Measurements from ENCODE around the gene TIMM10B.

Gene TIMM10B

DNA sequence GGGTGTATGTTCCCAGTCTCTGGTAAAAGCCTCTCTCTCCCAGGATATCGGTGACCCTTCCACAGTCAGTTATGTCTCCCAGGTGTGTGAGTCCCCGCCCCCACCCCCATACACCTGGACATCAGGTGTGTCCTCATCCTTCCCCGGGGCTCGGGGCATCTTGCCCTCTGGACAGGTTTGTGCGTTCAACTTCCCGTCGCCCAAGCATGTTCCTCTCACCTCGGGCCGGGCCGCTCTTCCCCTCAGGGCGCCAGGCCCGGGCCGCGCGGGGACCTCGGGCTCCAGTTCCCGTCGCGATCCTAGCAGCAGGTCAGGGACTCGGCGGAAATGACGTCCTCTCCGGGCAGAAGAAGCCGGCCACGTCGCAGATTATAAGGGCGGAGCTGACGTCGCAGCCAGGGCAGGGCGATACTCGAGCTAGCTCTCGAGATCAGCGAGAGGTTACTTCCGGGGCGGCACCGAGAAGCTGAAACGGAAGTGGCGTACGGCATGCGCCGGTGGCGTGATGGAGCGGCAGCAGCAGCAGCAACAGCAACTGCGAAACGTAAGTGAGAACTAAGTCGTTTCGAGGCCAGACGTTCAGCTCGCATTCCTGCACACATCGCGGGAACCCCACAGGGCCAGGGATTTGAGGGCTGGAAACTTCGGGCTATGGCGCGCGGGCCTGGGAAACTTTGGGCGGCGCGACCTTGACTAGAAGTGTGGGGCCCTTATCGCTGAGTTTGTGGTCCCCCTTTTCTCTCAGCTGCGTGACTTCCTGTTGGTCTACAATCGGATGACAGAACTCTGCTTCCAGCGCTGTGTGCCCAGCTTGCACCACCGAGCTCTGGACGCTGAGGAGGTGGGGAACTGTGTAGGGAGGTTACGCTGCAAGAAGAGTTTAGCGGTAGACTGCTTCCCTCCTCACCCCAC lies at the start of gene TIMM10B, which contains the start of gene ARFIP2:
Gene TIMM10B, plus strand, starts transcription at position 490 of the 912 bp plus-strand sequence. Its CDS starts 16 bp downstream, at position 506.
Gene ARFIP2, minus strand, starts transcription at position 320 of the 912 bp plus-strand sequence. CDS start 910 bp downstream, outside the sequence.
- peak; percentile 94 for DNase-seq (ENCODE audit: low spot score)

DNA sequence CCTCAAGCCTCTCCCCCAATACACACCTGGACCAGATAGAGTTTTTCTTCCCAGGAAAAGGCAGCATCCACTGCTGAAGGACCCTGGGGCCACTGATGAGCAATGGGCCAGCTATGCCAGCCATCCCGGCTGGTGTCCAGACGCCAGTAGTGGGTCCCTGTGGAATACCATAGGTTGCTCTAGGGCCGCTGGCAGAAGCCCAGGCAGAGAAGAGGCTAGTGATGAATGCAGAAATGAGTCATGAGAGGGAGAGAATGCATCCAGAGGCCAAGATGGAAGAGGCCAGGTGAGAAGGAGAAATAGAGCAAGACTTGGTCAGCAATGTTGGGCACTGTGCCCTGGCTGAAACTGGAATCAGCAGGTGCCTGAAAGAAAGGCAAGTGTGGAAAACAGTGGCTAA lies 49.4 kb upstream of the TIMM10B start:
- DNase-seq (ENCODE audit: low spot score) = no peak

- DNase-seq (ENCODE audit: low spot score) = no peak
These were observed 47.2 kb upstream of the TIMM10B start for GRCh38 chr11:6433998-6434660.

DNA sequence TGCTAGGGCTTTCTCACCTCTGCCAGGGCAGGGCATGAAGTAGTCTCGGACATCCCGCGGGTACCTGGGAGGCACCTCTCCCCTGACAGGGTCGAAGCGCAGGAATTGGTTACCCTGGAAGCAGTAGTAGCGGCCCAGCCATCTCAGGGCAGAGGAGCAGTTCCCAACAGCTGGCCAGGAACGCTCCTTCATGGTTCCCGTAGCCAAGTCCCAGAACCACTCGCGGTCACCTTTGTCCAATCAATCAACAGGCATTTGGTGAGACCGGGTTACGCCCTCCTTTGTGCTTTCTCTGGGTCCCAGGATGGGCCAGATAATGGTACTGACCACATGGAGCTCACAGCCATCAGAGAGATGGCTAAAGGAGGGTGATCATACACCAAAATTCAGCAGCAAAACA lies 43.9 kb upstream of the TIMM10B start:
- DNase-seq (ENCODE audit: low spot score) = no peak

- DNase-seq (ENCODE audit: low spot score) = peak; percentile 13
These were observed 43.3 kb upstream of the TIMM10B start for GRCh38 chr11:6437993-6438392.

DNA sequence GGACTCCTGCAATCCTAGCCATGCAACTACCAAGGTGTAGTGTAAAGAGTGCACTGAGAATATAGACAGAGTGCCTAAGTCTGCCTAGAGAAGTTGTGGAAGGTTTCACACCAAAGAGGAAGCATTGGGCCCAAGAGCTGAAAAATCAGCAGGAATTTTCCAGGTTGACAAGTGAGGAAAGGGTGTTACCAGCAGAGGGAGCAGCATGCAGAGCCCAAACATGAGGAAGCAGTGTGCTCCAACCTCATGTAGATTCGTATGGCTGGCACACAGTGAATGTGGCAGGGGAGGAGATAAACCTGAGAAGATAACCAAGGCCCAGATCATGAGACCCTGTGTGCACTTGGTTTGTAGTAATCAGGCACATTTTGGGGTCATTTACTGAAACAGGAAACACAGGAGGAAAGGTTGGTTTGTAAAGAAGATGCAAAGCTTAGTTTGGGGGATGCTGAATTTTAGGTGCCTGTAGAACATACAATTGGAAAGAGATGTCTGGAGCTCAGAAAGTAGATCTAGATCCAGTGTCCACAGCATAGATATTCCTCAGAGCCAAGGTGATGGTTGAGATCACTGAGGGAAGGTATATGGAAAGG lies 42.2 kb upstream of the TIMM10B start:
- DNase-seq (ENCODE audit: low spot score) = peak; percentile 44

- no peak for DNase-seq (ENCODE audit: low spot score)
These were observed 40.4 kb upstream of the TIMM10B start, which contains the start of gene HPX for GRCh38 chr11:6440906-6441358. TSS of gene HPX (minus strand) at chr11:6440987. CDS start at chr11:6440963, 24 bp downstream.

GRCh38 chr11:6442441-6442840 lies 38.9 kb upstream of the TIMM10B start:
- no peak for DNase-seq (ENCODE audit: low spot score)

DNA sequence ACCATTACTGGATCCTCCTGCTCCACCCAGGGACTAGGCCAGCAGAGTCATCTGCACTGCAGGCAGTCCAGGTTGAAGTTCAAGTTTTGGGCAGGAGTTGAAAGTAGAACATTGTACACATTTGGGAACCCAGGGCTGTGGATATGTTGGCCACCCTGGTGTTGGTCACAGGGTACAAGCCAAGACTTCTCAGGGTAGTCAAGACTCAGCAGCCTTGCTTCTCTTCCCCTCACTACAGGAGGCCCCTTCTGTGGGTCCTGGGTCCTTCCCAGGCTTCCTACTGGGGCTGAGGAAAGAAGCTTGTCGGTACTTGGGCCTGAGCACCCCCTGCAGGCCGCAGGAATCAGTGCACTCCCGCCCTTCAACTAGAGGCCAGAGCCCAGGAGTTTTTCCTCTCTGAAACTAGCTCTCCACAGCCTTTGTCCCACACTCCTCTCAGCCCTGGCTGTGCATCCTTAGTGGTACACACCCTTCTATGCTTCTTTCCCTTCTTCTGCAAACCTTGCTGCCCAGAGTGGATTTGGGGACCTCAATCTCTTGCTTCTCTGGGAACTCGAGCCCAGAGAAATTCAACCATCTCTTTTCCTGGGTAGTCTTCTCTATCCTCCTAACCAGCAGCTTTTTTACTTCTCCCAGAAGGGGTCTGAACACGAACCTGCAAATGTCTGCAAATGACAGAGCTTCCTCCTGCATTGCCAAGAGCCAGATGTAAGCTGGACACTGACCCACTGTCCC lies 37.9 kb upstream of the TIMM10B start:
- peak; percentile 56 for DNase-seq (ENCODE audit: low spot score)

GRCh38 chr11:6448574-6448973 lies 32.7 kb upstream of the TIMM10B start:
- no peak for DNase-seq (ENCODE audit: low spot score)

DNA sequence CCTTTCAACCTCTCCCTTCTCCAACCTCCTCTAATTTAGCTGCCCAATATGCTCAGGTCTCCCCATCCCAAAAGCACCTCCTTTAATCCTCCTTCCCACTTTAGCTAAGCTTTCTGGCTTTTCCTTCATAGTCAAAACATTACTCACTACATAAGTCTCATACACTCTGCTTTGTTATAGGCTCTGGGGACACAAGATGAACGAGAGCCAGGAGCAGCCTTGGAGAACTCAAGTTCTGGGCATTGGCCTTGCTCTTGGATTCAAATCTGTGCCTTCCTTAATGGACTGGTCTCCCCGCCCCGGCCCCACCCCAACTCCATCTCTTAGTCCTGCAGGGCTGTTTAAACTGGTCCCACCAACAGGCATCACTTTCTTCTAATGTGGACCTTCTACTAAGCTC lies 29.1 kb upstream of the TIMM10B start:
- DNase-seq (ENCODE audit: low spot score) = no peak

GRCh38 chr11:6453152-6453551 lies 28.1 kb upstream of the TIMM10B start:
- DNase-seq (ENCODE audit: low spot score) = no peak

DNA sequence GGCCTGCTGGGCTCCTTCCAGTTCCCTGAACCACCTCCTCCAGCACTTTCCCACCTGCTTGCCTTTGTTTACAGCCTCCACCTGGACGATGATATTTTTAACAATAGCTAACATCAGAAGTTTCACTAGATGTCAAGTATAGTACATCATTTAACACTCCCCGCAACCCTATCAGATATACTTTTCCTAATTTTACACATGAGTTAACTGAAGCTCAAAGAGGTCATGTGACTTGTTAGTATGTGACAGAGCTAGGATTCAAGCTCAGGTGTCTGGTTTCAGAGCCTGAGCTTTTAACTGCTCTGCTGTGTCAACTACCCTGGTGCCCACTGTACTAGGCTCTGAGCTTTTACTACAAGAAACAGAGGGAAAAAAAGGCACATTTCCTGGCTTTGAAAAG lies 26.2 kb upstream of the TIMM10B start:
- DNase-seq (ENCODE audit: low spot score) = no peak

GRCh38 chr11:6456361-6457073 lies 24.8 kb upstream of the TIMM10B start:
- no peak for DNase-seq (ENCODE audit: low spot score)

DNA sequence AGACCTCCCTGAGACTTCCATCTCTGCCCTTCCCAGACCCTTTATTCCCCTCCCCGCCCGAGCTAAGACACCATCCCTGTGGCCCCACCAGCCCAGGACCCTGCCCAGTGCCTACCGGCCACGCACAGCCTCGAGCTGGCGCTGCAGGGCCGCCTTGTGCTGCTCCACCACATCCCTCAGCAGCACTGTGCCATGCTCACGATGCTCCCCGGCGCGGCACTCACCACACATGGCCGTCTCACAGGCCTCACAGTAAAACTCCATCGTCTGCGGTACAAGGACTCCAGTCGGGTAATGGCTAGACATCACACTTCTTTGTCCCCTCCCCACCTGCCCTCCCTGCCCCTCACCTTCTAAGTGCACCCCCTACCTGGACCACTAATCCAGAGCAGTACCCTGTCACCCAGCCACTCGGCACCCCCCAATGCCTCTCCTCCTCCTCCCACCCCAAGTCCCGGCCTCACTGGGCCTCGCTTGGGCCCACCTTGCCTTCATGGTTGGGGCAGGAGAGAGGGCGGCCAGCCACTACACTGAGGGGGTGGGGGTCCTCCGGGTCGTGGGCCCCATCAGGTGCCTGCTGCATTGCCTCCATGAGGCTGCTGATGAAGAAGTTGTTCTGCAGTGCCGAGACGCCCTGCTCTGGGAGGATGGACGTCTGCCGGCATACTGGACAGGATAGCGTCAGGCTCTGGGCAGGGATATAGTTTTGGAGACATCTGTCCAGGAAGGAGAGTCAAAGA lies 23.6 kb upstream of the TIMM10B start:
- DNase-seq (ENCODE audit: low spot score) = no peak

DNA sequence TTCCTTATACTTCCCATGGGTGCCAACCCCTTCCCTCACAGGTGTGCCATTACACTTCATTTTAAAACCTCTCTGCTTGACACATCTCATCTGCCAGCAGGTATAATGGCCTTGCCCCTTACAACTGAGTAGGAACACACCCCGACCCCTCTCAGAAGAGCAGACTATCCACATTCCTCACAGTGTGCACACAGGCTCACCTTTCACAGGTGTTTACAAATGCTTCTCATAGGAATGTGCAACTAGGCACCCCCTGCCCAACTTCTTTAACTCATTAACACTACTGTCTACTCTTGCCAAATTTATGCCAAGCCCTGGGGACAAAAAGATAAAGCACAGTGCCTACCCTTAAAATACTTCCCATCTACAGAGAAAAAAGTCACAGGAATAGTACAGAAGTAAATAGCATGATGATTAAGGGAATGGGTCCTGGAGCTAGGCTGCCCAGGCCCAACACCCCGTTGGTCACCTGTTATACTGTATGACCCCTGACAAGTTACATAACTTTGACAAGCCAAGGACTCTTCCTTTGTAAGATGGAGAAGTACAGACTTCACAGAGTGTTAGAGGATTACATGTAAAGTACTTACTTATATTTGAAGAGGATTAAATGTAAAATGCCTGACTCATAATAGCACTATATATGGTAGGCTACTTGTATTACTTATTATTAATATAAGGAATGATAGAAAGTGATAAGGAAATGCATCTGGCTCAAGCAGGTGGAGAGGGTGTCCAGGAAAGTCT lies 22.8 kb upstream of the TIMM10B start:
- DNase-seq (ENCODE audit: low spot score) = no peak

- no peak for DNase-seq (ENCODE audit: low spot score)
These were observed 22.2 kb upstream of the TIMM10B start for GRCh38 chr11:6459099-6459450.

GRCh38 chr11:6468712-6469495 lies 12.4 kb upstream of the TIMM10B start:
- DNase-seq (ENCODE audit: low spot score) = no peak

DNA sequence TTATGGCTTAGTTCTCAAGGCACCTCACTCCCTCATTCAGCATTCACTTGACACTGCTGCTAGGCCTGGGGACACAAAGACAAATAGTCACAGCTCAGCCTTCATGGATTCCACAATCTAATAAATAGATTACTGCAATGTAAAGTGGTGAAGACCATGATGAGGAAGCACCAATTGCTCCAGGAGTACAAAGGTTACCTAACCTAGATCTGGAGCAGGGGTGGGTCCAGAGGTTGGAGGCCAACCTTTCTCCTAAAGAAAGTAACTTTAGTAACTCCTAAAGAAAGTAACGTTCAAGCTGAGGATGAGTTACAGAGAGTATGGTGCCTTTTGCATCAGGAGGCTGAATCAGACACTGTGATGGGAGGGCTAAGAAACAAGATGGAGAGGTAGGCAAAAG lies 11.7 kb upstream of the TIMM10B start:
- no peak for DNase-seq (ENCODE audit: low spot score)

Data from CD4-positive, alpha-beta T cell treated with Interleukin-15 for 4 hours (primary cell).